ENCODE results near the gene ATP2B3.

- TF ChIP-seq, protein P1, sequence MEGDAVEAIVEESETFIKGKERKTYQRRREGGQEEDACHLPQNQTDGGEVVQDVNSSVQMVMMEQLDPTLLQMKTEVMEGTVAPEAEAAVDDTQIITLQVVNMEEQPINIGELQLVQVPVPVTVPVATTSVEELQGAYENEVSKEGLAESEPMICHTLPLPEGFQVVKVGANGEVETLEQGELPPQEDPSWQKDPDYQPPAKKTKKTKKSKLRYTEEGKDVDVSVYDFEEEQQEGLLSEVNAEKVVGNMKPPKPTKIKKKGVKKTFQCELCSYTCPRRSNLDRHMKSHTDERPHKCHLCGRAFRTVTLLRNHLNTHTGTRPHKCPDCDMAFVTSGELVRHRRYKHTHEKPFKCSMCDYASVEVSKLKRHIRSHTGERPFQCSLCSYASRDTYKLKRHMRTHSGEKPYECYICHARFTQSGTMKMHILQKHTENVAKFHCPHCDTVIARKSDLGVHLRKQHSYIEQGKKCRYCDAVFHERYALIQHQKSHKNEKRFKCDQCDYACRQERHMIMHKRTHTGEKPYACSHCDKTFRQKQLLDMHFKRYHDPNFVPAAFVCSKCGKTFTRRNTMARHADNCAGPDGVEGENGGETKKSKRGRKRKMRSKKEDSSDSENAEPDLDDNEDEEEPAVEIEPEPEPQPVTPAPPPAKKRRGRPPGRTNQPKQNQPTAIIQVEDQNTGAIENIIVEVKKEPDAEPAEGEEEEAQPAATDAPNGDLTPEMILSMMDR (IDR thresholded peaks at IDR 0.05; ENCODE audit: low read length) = no peak
- TF ChIP-seq EZH2 (optimal IDR thresholded peaks at IDR 0.05; ENCODE audit: low read depth, low read length) = no peak
- TF ChIP-seq EZH2phosphoT487 (IDR thresholded peaks at IDR 0.05; ENCODE audit: low read length) = no peak
Observed at GRCh38 chrX:153565996-153566580, 48.6 kb downstream of the ATP2B3 start.
